Bronchial epithelial cell (primary cell): ENCODE measurements around the gene PPP1CC. TPM values are rescaled to one million over a fixed set of nuclear protein-coding genes. Genes with fewer than 3 reads are reported as not detected.

ENCODE experiments used
- DNase-seq: peaks from one replicate; pipeline ENCODE4 v3.0.0-alpha.2; 2010; ENCODE audit warnings: low read depth
- FAIRE-seq: peaks from 2 replicates; lab custom pipeline; 2011; peaks lifted over from hg19 to GRCh38; lab: Jason Lieb, UNC
- H3K27me3 ChIP-seq: 2 replicates; pipeline ENCODE4 v1.5.1; 2011; ENCODE audit warnings: low read length; ENCODE audit not compliant: control insufficient read depth, insufficient read depth
- H3K36me3 ChIP-seq: 2 replicates; pipeline ENCODE4 v1.5.1; 2011; ENCODE audit warnings: low read length; ENCODE audit not compliant: control insufficient read depth, insufficient read depth
- H3K4me3 ChIP-seq: 2 replicates; pipeline ENCODE4 v1.5.1; 2011; ENCODE audit warnings: mild to moderate bottlenecking, low read depth, low read length, control low read depth
- CTCF ChIP-seq: IDR thresholded peaks from 2 replicates; pipeline ENCODE4 v1.5.1; 2011; ENCODE audit warnings: mild to moderate bottlenecking, moderate library complexity, low read length, control low read depth, inconsistent platforms; ENCODE audit not compliant: insufficient read depth, severe bottlenecking
- total RNA-seq: library from RNA; depleted of rRNA; stranded (reverse); fragments of >200 nt; gene quantifications from 2 replicates; pipeline ENCODE4 v1.2.1, GENCODE V29; 2014

The PPP1CC gene
- total RNA-seq, 1 donor from 2014 or later: 86.6 TPM

- Histone ChIP-seq H3K36me3 (no peaks in the 10 kb centered on the region), H3K27me3 (no peaks in the 10 kb centered on the region), H3K4me3 (no peak overlapping the region)
- DNase-seq (no peak), FAIRE-seq (no peak)
- no peak for TF ChIP-seq CTCF
Measured at GRCh38 chr12:110704231-110704630, 38.5 kb downstream of the PPP1CC start.

- Histone ChIP-seq H3K36me3 (no peaks in the 10 kb centered on the region), H3K4me3 (no peak overlapping the region), H3K27me3 (no peaks in the 10 kb centered on the region)
- no peak for TF ChIP-seq CTCF
- DNase-seq (no peak), FAIRE-seq (no peak)
Measured at GRCh38 chr12:110702081-110702480, 40.6 kb downstream of the PPP1CC start.

GRCh38 chr12:110699591-110700445 is 42.9 kb downstream of the PPP1CC start:
- Histone ChIP-seq H3K27me3 (no peaks in the 10 kb centered on the region), H3K4me3 (no peak overlapping the region), H3K36me3 (no peaks in the 10 kb centered on the region)
- DNase-seq (no peak), FAIRE-seq (no peak)
- TF ChIP-seq CTCF: no peak

- peak; percentile 82 for TF ChIP-seq CTCF
- Histone ChIP-seq H3K27me3 (no peaks in the 10 kb centered on the region), H3K4me3 (no peak overlapping the region), H3K36me3 (no peaks in the 10 kb centered on the region)
- FAIRE-seq: no peak
- peak; percentile 75 for DNase-seq
Measured at GRCh38 chr12:110698171-110698902, 44.4 kb downstream of the PPP1CC start.

- TF ChIP-seq CTCF: no peak
- FAIRE-seq: no peak
- DNase-seq: no peak
Measured at GRCh38 chr12:110697236-110697635, 45.5 kb downstream of the PPP1CC start.

More at GRCh38 chr12:110697236-110697635, 45.5 kb downstream of the PPP1CC start:
- H3K4me3 ChIP-seq: no peak overlapping the region
- H3K36me3 ChIP-seq: no peaks in the 10 kb centered on the region
- H3K27me3 ChIP-seq: no peaks in the 10 kb centered on the region
